Measurements from ENCODE around the gene LRRC8D.

LRRC8D gene

DNA sequence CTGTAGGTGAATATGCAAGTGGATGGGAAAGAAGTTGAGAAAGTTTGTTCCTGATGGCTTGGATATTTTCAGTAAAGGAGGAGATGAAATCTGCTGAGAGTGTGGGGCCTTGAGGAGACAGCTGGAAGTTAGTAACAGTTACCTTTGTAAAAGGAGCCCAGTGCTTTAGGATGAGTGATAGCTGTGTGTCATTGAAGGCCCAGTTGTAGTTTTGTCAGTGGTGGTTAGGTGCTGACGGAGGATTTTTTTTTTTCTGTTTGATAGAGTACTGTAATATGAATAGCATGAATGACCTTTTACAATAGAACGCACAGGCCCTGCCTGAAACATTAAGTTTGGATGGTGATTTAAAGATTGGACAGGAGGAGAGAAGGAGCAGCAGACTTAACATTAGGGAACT lies 33.3 kb downstream of the LRRC8D start:
- TF ChIP-seq, protein P1, sequence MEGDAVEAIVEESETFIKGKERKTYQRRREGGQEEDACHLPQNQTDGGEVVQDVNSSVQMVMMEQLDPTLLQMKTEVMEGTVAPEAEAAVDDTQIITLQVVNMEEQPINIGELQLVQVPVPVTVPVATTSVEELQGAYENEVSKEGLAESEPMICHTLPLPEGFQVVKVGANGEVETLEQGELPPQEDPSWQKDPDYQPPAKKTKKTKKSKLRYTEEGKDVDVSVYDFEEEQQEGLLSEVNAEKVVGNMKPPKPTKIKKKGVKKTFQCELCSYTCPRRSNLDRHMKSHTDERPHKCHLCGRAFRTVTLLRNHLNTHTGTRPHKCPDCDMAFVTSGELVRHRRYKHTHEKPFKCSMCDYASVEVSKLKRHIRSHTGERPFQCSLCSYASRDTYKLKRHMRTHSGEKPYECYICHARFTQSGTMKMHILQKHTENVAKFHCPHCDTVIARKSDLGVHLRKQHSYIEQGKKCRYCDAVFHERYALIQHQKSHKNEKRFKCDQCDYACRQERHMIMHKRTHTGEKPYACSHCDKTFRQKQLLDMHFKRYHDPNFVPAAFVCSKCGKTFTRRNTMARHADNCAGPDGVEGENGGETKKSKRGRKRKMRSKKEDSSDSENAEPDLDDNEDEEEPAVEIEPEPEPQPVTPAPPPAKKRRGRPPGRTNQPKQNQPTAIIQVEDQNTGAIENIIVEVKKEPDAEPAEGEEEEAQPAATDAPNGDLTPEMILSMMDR (IDR thresholded peaks at IDR 0.05) = no peak

DNA sequence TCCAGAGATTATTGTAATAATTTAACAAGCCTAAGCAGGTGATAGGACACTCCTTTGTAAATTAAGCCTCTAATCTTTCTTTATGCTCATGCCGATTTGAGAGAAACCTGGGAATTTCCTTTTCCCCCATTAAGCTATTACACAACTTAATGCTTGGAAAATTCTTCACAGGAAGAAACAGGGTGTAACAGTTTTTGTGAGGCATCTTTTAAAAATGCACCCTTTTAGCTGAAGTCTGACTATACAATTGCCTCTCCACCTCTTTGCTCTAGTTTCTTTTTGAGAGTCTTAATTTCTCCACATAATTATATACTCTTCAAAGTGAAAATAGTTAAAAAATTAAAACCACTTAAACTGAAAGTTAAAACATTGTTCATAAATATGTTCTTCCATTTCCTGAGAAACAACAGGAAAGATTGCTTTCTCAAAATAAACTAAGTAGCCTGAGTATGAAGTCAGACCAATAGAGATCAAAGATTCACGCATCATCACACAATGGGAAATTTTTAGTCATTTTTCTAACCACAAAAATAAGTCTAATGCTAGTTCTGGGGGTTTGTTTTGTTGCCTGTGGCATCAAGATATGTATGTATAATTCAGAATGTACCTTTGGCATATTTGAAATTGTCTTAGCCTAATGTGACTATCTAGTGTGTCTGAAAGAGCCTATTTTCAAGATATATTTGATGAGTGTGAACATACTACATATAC lies 34.7 kb downstream of the LRRC8D start:
- TF ChIP-seq, protein P1 (IDR thresholded peaks at IDR 0.05) = no peak

DNA sequence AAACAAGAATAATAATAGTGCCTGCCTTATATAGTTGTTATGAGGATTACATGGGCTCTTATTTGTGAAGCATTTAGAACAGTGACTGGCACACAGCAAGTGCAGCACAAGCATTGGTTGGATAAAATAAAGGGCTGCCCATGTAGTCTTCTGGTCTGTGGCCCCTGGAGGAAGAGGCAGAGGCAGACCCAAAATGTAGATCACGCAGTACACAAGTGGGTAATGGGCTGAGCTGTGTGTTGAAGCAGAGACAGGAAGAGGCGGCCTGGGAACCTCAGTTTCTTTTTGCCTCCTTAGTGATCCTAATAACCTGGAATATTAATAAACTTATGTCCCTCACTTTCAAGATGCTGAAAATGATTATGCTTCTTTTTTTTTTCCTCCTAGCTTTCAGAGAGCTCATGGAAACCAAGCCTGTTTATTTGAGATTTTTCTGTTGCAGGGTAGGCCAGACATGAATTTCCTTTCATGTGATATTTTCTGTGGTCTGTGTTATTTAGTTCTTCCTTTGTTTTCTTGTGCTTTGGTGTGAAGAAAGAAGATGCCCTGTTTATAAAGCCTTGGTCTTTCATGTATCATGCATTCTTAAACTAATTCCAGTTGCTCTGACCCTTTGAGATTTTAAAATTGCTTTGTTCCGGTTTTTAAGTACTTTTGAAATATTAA lies 42.5 kb downstream of the LRRC8D start:
- TF ChIP-seq, protein P1 (IDR thresholded peaks at IDR 0.05) = no peak

DNA sequence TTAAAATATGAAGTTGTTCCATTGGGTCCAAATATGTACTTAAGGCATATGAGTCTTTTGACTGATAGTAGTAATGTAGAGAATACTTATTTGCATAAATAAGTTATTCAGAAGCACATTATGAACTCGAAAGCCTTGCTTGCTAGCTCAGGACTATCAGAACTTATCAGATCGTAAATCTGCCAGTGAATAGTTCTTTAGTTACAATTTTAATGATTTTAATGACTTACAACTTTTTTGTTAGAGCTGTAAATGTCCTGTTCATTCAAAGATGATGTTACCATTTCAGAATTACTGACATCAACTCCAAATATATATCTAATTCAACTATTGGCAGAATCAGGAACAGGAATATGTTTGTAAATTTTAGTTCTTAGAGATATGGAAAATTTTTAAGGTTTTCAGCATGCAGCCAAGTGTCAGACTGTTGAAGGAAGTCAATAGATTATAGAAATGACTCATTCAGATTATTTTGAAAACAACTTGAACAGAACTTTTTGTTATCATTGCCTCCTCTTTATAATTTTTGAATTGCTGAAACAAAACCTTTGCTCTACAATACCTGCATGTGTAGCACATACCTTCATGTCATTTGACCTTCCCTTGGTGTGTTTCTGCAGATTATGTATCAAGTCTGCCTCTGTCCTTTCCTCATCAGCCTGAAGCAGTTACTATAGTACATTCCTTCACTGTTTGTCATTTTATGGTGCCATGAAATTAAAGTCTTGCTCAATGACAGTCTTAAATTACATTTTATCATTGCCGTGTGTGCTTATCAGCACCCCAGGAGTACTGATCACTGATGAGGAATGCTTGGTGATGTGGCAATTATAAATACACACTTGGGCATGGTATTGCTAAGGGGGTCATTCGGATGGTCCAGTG lies 44.9 kb downstream of the LRRC8D start:
- TF ChIP-seq, protein P1 (IDR thresholded peaks at IDR 0.05) = no peak

DNA sequence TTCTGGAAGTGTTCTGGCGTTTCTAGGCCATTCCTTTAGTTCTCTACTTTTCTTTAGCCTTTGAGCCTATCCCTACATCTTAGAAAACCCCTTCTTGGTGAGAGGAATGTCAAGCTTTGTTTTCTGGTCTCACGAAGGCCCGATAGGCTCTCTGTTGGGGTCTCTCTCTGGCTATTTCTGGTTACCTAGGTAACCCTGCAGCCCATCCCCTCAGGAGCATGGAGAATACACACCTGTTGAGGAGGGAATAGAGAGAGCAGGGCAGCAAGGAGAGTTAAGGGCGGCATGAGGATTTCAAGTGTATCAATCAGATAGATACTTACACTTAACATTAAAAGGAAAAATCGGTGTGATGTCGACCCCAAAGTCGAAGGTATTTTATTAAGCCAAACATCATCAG lies 45.7 kb downstream of the LRRC8D start:
- TF ChIP-seq, protein P1 (IDR thresholded peaks at IDR 0.05) = no peak

DNA sequence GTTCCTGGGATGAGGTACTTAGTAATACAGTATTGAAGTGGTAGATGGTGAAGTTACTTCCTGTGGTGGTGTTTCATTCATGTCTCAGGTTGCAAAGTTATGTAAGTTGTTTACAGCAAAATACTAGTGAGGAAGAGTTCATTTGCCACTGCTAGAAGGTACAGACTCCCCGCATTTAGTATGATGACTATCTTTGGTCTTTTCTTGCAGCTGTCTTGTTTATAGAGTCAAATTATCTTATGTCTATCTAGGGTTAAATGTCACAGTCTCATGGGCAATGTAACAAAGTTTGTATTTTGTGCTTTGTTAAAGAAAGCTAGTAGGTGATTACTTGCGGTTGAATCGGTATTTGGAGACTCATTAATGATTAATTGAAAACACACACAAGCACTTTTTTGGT lies 50.2 kb downstream of the LRRC8D start:
- TF ChIP-seq, protein P1 (IDR thresholded peaks at IDR 0.05) = no peak

DNA sequence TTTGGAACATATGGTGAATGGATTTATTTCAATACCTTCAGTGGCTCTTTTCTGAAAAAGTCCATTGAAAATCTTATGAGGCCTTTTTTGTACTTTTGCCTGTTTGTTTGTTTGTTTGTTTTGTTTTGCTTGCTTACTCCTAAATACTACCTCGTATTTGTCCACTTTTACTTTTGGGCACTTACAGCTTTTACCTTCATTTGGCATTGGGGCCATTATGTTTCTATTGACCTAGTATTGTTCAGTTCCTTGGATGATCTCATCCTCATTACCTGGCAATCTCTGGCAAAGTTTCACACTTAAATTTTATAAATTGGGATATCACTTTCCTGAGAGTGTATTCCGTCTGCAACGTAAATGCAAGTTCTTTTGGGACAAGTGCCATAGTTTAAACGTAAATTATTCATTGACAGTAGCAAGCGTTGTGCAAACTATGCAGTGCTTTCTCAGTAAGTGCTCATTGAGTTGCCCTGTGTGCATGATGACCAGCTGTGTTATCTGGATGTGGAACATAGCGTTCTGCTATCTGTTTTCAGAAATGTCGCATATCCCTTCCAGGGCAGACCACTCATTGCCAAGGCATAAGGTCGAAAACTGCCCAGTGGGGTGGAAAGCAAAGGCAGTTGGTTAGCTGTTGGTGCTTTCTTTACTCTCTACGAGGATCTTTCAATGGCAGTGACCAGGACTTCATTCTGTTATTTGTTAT lies 51.1 kb downstream of the LRRC8D start:
- TF ChIP-seq, protein P1 (IDR thresholded peaks at IDR 0.05) = no peak

Data from LNCAP (cell line).